GM10248 (cell line): ENCODE data around the gene SEC14L2.

Experiments used
- CTCF ChIA-PET: fragments of 300-600 bp; sonication (Branson Sonifier 250); formaldehyde crosslinking; extraction: SDS; loops from one replicate; lab custom pipeline; 2021; ENCODE audit warnings: antibody characterized with exemption; lab: Yijun Ruan, JAX
- POLR2A ChIA-PET: fragments of 350-650 bp; sonication (Branson Sonifier 250); formaldehyde crosslinking; extraction: SDS; loops from one replicate; lab custom pipeline; 2020; ENCODE audit warnings: antibody characterized with exemption; lab: Yijun Ruan, JAX
- DNase-seq: peaks from one replicate; pipeline ENCODE4 v3.0.0; 2012; ENCODE audit errors: extremely low spot score
- CTCF ChIP-seq: IDR thresholded peaks from 2 replicates; pipeline ENCODE4 v1.5.1; 2012; ENCODE audit warnings: mild to moderate bottlenecking, low read depth; ENCODE audit errors: extremely low read depth, missing control alignments, control extremely low read depth

SEC14L2 gene

GRCh38 chr22:30438559-30438958 is 41.7 kb downstream of the SEC14L2 start:
- CTCF ChIA-PET: interaction anchor here (0.6 to 6.8 kb wide), 6 partner anchors 9 to 325 kb away, joined by 3 to 57 read pairs (median 3); partner anchors contain the start of genes MTFP1 and RNF215

GRCh38 chr22:30439226-30439625 is 42.4 kb downstream of the SEC14L2 start:
- ChIA-PET CTCF (interaction anchor here (0.6 to 6.8 kb wide), 3 partner anchors 14 to 178 kb away, joined by 3 to 57 read pairs (median 3); partner anchors contain the start of genes MTFP1 and RNF215), POLR2A (no interaction called here)
- TF ChIP-seq CTCF: no peak
- DNase-seq: no peak

More at GRCh38 chr22:30438559-30438958, 41.7 kb downstream of the SEC14L2 start:
- POLR2A ChIA-PET: no interaction called here
- DNase-seq: no peak
- TF ChIP-seq CTCF: no peak

GRCh38 chr22:30439836-30440235 is 43.0 kb downstream of the SEC14L2 start:
- DNase-seq: no peak
- no peak for TF ChIP-seq CTCF
- POLR2A ChIA-PET: no interaction called here
- CTCF ChIA-PET: no interaction called here

- TF ChIP-seq CTCF: no peak
- ChIA-PET POLR2A (no interaction called here), CTCF (interaction anchor here (1.1 kb wide), 1 partner anchor 15 kb away, joined by 3 read pairs; no protein-coding TSS in a partner anchor)
These were observed 44.3 kb downstream of the SEC14L2 start for GRCh38 chr22:30441088-30441487.

GRCh38 chr22:30444632-30445437 is 48.0 kb downstream of the SEC14L2 start:
- DNase-seq: peak; percentile 86
- TF ChIP-seq CTCF: peak; percentile 71
- POLR2A ChIA-PET: interaction anchor here (1.6 kb wide), 1 partner anchor 12 kb away, joined by 3 read pairs; no protein-coding TSS in a partner anchor

More at GRCh38 chr22:30441088-30441487, 44.3 kb downstream of the SEC14L2 start:
- DNase-seq: no peak

GRCh38 chr22:30445438-30446145 is 48.8 kb downstream of the SEC14L2 start:
- no peak for DNase-seq
- no peak for TF ChIP-seq CTCF
- ChIA-PET POLR2A (no interaction called here), CTCF (interaction anchor here (0.7 to 5.7 kb wide), 17 partner anchors 12 to 310 kb away, joined by 3 to 111 read pairs (median 5); partner anchors contain the start of gene MTFP1)

More at GRCh38 chr22:30444632-30445437, 48.0 kb downstream of the SEC14L2 start:
- CTCF ChIA-PET: interaction anchor here (0.7 to 5.7 kb wide), 23 partner anchors 13 to 310 kb away, joined by 3 to 111 read pairs (median 5); partner anchors contain the start of gene MTFP1
